ENCODE measurements around the gene DCAF7.

Gene DCAF7

GRCh38 chr17:63588797-63589196, 38.5 kb downstream of the DCAF7 start:
- no peak for DNase-seq (ENCODE audit: low read depth)

GRCh38 chr17:63589646-63590045, 39.4 kb downstream of the DCAF7 start:
- no peak for DNase-seq (ENCODE audit: low read depth)

- DNase-seq (ENCODE audit: low read depth): no peak
These were observed 42.5 kb downstream of the DCAF7 start for GRCh38 chr17:63592797-63593196.

- no peak for DNase-seq (ENCODE audit: low read depth)
These were observed 44.9 kb downstream of the DCAF7 start for GRCh38 chr17:63595132-63595531.

GRCh38 chr17:63596856-63597586, 46.7 kb downstream of the DCAF7 start:
- DNase-seq (ENCODE audit: low read depth): no peak

- no peak for DNase-seq (ENCODE audit: low read depth)
These were observed 48.0 kb downstream of the DCAF7 start for GRCh38 chr17:63598281-63598680.

- peak; percentile 65 for DNase-seq (ENCODE audit: low read depth)
These were observed 50.5 kb downstream of the DCAF7 start, which contains the start of gene TACO1 for GRCh38 chr17:63600569-63601438. Gene TACO1 (plus strand): TSS chr17:63600895. CDS start chr17:63601084, 189 bp downstream.

GRCh38 chr17:63601439-63602371, 51.4 kb downstream of the DCAF7 start:
- DNase-seq (ENCODE audit: low read depth): no peak

- no peak for DNase-seq (ENCODE audit: low read depth)
These were observed 59.7 kb downstream of the DCAF7 start for GRCh38 chr17:63609816-63610573.

GRCh38 chr17:63610854-63611253, 60.6 kb downstream of the DCAF7 start:
- DNase-seq (ENCODE audit: low read depth): no peak

GRCh38 chr17:63611354-63611753, 61.1 kb downstream of the DCAF7 start:
- no peak for DNase-seq (ENCODE audit: low read depth)

- DNase-seq (ENCODE audit: low read depth): no peak
These were observed 63.4 kb downstream of the DCAF7 start for GRCh38 chr17:63613663-63614062.

- no peak for DNase-seq (ENCODE audit: low read depth)
These were observed 71.0 kb downstream of the DCAF7 start for GRCh38 chr17:63621229-63621683.

- peak; percentile 94 for DNase-seq (ENCODE audit: low read depth)
These were observed 71.7 kb downstream of the DCAF7 start, which contains the start of gene MAP3K3 for GRCh38 chr17:63621684-63622573. Gene MAP3K3 (plus strand): TSS chr17:63622417. CDS start chr17:63622760, 343 bp downstream.

- DNase-seq (ENCODE audit: low read depth): no peak
These were observed 72.5 kb downstream of the DCAF7 start for GRCh38 chr17:63622574-63623390.

GRCh38 chr17:63623786-63624530, 73.7 kb downstream of the DCAF7 start:
- no peak for DNase-seq (ENCODE audit: low read depth)

- DNase-seq (ENCODE audit: low read depth): no peak
These were observed 74.2 kb downstream of the DCAF7 start for GRCh38 chr17:63624531-63624880.

GRCh38 chr17:63626551-63627180, 76.4 kb downstream of the DCAF7 start:
- DNase-seq (ENCODE audit: low read depth): no peak
